Nephron progenitor cell (in vitro differentiated cells): ENCODE results near the gene ZNF490.

Source experiments
- DNase-seq: peaks from one replicate; pipeline ENCODE4 v3.0.0; 2021
- H3K27ac Mint-ChIP-seq: 2 replicates; pipeline ENCODE4 v1.8.0; 2021; ENCODE audit warnings: mild to moderate bottlenecking, moderate library complexity, mixed read lengths
- H3K27me3 Mint-ChIP-seq: 2 replicates; pipeline ENCODE4 v1.8.0; 2021; ENCODE audit warnings: mild to moderate bottlenecking, low read depth, mixed read lengths; ENCODE audit not compliant: poor library complexity
- H3K36me3 Mint-ChIP-seq: 2 replicates; pipeline ENCODE4 v1.8.0; 2021; ENCODE audit warnings: low read depth, mixed read lengths
- H3K4me1 Mint-ChIP-seq: 2 replicates; pipeline ENCODE4 v1.8.0; 2021; ENCODE audit warnings: mixed read lengths
- H3K4me3 Mint-ChIP-seq: 2 replicates; pipeline ENCODE4 v1.8.0; 2021; ENCODE audit warnings: mild to moderate bottlenecking, moderate library complexity, mixed read lengths
- H3K9me3 Mint-ChIP-seq: 2 replicates; pipeline ENCODE4 v1.8.0; 2021; ENCODE audit warnings: mild to moderate bottlenecking, moderate library complexity, mixed read lengths
- CTCF ChIP-seq: fragments of 200-600 bp; sonication (generic); IDR thresholded peaks from 2 replicates; pipeline ENCODE4 v1.5.0; 2021; ENCODE audit warnings: antibody characterized with exemption

The ZNF490 gene

GRCh38 chr19:12642506-12642905 is 31.9 kb upstream of the ZNF490 start:
- Mint-ChIP-seq H3K27me3 (peaks cover 13% of the 10 kb centered on the region), H3K27ac (no peak overlapping the region), H3K9me3 (peaks cover 19% of the 10 kb centered on the region), H3K4me3 (no peak overlapping the region), H3K4me1 (peaks cover 6% of the 10 kb centered on the region), H3K36me3 (peaks cover 10% of the 10 kb centered on the region)
- TF ChIP-seq CTCF, result no peak
- no peak for DNase-seq

GRCh38 chr19:12641456-12641855 is 30.8 kb upstream of the ZNF490 start:
- H3K27ac Mint-ChIP-seq, result no peak overlapping the region

DNA sequence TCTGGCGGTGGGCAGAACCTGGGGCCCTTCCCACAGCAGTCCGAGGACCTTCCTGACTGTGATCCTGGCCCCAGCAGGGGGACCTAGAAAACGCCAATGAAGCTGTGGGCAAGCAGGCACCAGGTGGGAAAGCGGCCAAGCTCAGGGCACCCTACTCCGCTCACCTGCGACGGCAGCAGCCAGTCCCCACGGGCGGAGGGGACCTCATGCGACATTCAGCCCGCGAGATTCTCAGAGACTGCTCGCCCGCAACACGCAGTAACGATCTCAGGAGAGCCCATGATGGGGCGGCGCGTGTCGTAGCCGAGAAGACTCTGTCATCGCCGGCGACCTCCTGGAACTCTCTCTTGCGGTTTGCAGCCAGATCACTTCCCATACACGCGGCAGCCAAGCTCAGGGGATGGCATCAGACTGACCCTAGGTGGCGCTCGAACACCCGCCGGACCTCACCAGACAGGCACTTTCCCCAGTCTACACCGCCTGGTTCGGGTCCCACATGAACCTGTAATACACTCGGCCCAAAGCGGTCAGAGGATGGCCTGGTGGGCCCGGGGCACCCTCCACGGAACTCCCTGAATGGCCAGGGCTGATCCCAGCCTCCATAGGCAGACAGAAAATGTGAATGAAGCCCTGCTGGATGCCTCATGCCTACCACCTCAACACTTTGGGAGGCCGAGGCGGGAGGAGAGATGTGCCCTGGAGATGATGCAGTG is 29.4 kb upstream of the ZNF490 start:
- H3K27me3 Mint-ChIP-seq, result peaks cover 14% of the 10 kb centered on the region
- peak; percentile 68 for TF ChIP-seq CTCF
- H3K4me3 Mint-ChIP-seq, result peak overlapping the region; percentile 71
- H3K27ac Mint-ChIP-seq, result peak overlapping the region; percentile 54
- H3K36me3 Mint-ChIP-seq, result peaks cover 13% of the 10 kb centered on the region
- DNase-seq, result peak; percentile 78
- peaks cover 6% of the 10 kb centered on the region for H3K4me1 Mint-ChIP-seq
- peaks cover 28% of the 10 kb centered on the region for H3K9me3 Mint-ChIP-seq

More at GRCh38 chr19:12641456-12641855, 30.8 kb upstream of the ZNF490 start:
- H3K4me3 Mint-ChIP-seq, result no peak overlapping the region
- TF ChIP-seq CTCF, result no peak
- peaks cover 24% of the 10 kb centered on the region for H3K9me3 Mint-ChIP-seq
- H3K4me1 Mint-ChIP-seq, result peaks cover 6% of the 10 kb centered on the region
- peaks cover 14% of the 10 kb centered on the region for H3K36me3 Mint-ChIP-seq
- H3K27me3 Mint-ChIP-seq, result peaks cover 13% of the 10 kb centered on the region
- no peak for DNase-seq

DNA sequence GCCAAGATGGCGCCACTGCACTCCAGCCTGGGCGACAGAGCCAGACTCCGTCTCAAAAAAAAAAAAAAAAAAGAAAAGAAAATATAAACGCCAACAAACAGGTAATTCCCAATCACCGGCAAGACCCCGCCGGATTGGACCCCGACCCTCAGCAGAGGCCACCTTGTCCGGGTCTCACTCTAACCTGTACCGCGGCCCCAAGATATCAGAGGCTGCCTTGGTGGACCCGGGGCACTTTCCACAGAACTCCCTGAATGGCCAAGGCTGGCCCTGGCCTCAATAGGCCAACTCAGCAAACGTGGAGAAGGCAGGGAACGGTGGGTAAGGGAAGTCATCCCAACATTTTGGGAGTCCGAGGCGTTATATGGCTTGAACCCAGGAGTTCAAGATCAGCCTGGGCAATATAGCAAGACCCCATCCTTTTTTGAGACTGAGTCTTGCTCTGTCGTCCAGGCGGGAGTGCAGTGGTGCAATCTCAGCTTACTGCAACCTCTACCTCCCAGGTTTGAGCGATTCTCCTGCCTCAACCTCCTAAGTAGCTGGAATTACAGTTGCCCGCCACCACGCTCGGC is 28.1 kb upstream of the ZNF490 start:
- Mint-ChIP-seq H3K9me3 (peaks cover 38% of the 10 kb centered on the region), H3K4me1 (peaks cover 6% of the 10 kb centered on the region), H3K4me3 (no peak overlapping the region), H3K27me3 (peaks cover 12% of the 10 kb centered on the region), H3K27ac (no peak overlapping the region), H3K36me3 (peaks cover 21% of the 10 kb centered on the region)
- no peak for TF ChIP-seq CTCF
- no peak for DNase-seq

DNA sequence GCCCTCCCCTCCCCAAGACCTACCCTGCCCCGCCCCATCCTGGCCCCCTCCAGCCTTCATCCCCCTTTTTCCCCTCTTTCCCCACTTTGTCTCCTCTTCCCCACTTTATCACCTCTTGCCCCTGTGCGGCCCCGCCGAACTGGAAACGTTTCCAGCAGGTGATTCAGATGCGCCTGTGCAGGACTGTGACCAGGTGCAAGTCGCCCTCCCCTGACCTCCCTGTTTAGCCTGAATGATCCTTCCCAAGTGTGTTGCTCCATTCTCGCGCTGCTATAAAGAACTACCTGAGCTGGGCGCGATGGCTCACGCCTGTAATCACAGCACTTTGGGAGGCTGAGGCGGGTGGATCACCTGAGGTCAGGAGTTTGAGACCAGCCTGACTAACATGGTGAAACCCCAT is 26.0 kb upstream of the ZNF490 start:
- Mint-ChIP-seq H3K9me3 (peaks cover 54% of the 10 kb centered on the region), H3K4me3 (no peak overlapping the region), H3K27me3 (peaks cover 12% of the 10 kb centered on the region), H3K4me1 (peaks cover 6% of the 10 kb centered on the region), H3K36me3 (peaks cover 35% of the 10 kb centered on the region), H3K27ac (no peak overlapping the region)
- no peak for DNase-seq
- TF ChIP-seq CTCF, result no peak

DNA sequence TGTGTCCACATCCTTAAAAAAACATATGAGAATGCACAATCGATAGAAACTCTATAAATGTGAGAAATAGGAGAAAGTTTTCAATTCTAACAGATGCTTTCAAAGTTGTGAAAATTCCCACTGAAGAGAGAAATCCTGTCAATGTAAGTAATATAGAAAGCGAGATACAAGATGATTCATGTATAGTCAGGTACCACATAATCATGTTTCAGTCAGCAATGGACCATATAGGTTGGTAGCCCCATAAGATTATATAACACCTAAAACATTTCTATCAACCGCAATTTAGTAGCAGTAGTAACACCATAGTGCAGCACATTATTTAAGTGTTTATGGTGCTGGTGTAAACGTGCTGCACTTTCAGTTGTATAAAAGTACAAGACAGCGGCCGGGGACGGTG is 18.6 kb upstream of the ZNF490 start:
- H3K4me3 Mint-ChIP-seq, result no peak overlapping the region
- H3K4me1 Mint-ChIP-seq, result no peaks in the 10 kb centered on the region
- DNase-seq, result no peak
- no peak overlapping the region for H3K27ac Mint-ChIP-seq
- TF ChIP-seq CTCF, result no peak
- peaks cover 93% of the 10 kb centered on the region for H3K9me3 Mint-ChIP-seq
- no peaks in the 10 kb centered on the region for H3K27me3 Mint-ChIP-seq
- H3K36me3 Mint-ChIP-seq, result peaks cover 96% of the 10 kb centered on the region
